Body of pancreas (tissue), 4 donors: ENCODE data around the gene WDPCP. TPM values are rescaled to one million over a fixed set of nuclear protein-coding genes. Genes with fewer than 3 reads are reported as not detected.

Experiments used
- ATAC-seq: fragments of 150-250 bp; one replicate; pipeline ENCODE4 v1.9.1; 2016
- DNase-seq, 4 donors: peaks; one replicate each; pipeline ENCODE4 v3.0.0-alpha.2; 2019
- H3K27ac ChIP-seq, 4 donors: fragments of 200-600 bp; sonication (generic); 1 replicate in 3 of 4; 2 replicates in 1 of 4; pipeline versions ENCODE4 v1.5.1 to v1.6.1; 2016 to 2019; ENCODE audit warnings: mild to moderate bottlenecking in 1 of 4, mixed read lengths in 1 of 4, moderate library complexity in 1 of 4
- H3K27me3 ChIP-seq, 2 donors: fragments of 200-600 bp; sonication (generic); one replicate each; pipeline ENCODE4 v1.6.0; 2016; ENCODE audit warnings: mild to moderate bottlenecking in 1 of 2
- H3K36me3 ChIP-seq, 2 donors: fragments of 200-600 bp; sonication (generic); replicated peaks in 1 of 2; 2 replicates each; pipeline ENCODE4 v1.5.1; 2016; ENCODE audit warnings: low read depth in 2 of 2; ENCODE audit not compliant: insufficient read depth in 1 of 2
- H3K4me1 ChIP-seq: fragments of 200-600 bp; sonication (generic); one replicate; pipeline ENCODE4 v1.6.0; 2016
- H3K4me3 ChIP-seq, 2 donors: fragments of 200-600 bp; sonication (generic); 1 replicate in 1 of 2; 2 replicates in 1 of 2; pipeline ENCODE4 v1.5.1; 2016 to 2019
- H3K9me3 ChIP-seq, 3 donors: fragments of 200-600 bp; sonication (generic); 1 replicate in 2 of 3; 2 replicates in 1 of 3; pipeline ENCODE4 v1.5.1; 2016
- POLR2A ChIP-seq, 3 donors: fragments of 450-650 bp; IDR thresholded peaks; one replicate each; pipeline ENCODE4 v1.6.1; 2016; ENCODE audit warnings: antibody characterized with exemption in 3 of 3, mild to moderate bottlenecking in 2 of 3
- WGBS, 2 donors: methylation state at CpG; one replicate each; pipeline ENCODE4 v1.1.5; 2017; 5-methylcytosine and 5-hydroxymethylcytosine counted together
- intact Hi-C: fragments of 100-400 bp; cut with DNase I; formaldehyde crosslinking; loops from one replicate; pipeline ENCODE4 v1.15.1; 2023
- total RNA-seq, 2 donors: library from RNA; depleted of rRNA; stranded (reverse); fragments of >200 nt; gene quantifications; one replicate each; pipeline ENCODE4 v1.1.0, GENCODE V29; 2016
- TF ChIP-seq, protein P1 (sequence below), 7 experiments: fragments of 450-650 bp in 4 of 7; fragments of 200-600 bp in 3 of 7; sonication (generic) in 3 of 7; IDR thresholded peaks; one replicate each; pipeline ENCODE4 v1.5.1; 2016 to 2019; ENCODE audit warnings: antibody characterized with exemption in 7 of 7

WDPCP gene
- total RNA-seq, 2 donors from 2014 or later: 6.9 to 8.3 TPM

DNA sequence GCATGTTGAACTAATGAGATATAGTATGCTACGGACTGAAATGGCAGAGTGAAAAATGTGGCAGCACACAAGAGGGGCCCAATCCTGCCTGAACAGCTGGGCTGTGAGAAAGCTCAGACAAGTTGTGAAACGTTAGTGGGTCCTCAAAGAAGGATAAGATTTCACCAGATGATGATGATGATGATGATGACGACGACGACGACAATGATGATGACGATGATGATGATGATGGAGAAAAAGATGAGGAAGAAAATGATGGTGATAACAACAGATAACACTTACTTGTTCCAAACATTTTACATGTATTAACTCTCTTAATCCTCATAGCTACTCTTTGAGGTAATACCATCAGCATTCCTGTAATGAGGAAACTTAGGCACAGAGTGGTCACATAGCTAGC, 94.2 kb downstream of the WDPCP start:
- Histone ChIP-seq H3K4me3 (no peak overlapping the region), H3K4me1 (no peaks in the 10 kb centered on the region), H3K36me3 (no peaks in the 10 kb centered on the region), H3K27me3 (no peaks in the 10 kb centered on the region), H3K9me3 (no peaks in the 10 kb centered on the region), H3K27ac (no peak overlapping the region)
- TF ChIP-seq, protein P1, sequence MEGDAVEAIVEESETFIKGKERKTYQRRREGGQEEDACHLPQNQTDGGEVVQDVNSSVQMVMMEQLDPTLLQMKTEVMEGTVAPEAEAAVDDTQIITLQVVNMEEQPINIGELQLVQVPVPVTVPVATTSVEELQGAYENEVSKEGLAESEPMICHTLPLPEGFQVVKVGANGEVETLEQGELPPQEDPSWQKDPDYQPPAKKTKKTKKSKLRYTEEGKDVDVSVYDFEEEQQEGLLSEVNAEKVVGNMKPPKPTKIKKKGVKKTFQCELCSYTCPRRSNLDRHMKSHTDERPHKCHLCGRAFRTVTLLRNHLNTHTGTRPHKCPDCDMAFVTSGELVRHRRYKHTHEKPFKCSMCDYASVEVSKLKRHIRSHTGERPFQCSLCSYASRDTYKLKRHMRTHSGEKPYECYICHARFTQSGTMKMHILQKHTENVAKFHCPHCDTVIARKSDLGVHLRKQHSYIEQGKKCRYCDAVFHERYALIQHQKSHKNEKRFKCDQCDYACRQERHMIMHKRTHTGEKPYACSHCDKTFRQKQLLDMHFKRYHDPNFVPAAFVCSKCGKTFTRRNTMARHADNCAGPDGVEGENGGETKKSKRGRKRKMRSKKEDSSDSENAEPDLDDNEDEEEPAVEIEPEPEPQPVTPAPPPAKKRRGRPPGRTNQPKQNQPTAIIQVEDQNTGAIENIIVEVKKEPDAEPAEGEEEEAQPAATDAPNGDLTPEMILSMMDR (IDR thresholded peaks at IDR 0.05): no peak
- TF ChIP-seq POLR2A (IDR thresholded peaks at IDR 0.05): no peak
- DNase-seq: no peak
- intact Hi-C loops: no loop called here
- ATAC-seq: no peak
- WGBS, 2 donors: 87 to 88% methylated on average over 7 of the region's 7 CpGs

DNA sequence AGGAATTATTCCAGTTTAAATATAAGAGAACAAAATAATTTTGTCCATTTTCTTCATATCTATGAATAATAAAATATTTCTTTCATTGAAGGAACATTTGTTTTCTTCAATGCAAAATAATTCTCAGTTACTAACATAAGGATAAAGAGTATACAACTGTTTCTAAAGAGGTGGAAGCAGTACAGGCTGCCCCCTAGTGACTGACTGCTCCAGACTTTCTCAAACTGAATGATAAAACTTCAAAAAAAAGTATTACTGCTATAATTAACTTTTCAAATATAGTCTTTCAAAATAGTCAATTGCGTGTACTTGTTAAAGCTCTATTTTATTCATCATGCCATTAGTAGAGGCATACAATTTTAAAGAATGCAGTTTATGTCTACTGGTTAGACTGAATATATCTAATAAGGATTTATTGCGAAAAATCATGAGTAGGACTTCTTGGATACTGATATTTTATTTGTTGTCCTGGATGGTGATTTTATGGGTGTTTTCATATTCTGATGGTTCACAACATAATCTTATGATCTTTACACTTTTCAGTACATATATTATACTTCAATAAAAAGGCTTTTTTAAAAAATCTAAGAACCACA, 100.1 kb downstream of the WDPCP start:
- intact Hi-C loops: no loop called here
- Histone ChIP-seq H3K4me3 (no peak overlapping the region), H3K9me3 (no peaks in the 10 kb centered on the region), H3K27ac (no peak overlapping the region), H3K4me1 (no peaks in the 10 kb centered on the region), H3K27me3 (no peaks in the 10 kb centered on the region), H3K36me3 (no peaks in the 10 kb centered on the region)
- no peak for ATAC-seq
- DNase-seq: peak; percentile 26 to 53 (median 31)
- no peak for TF ChIP-seq POLR2A (IDR thresholded peaks at IDR 0.05)
- TF ChIP-seq, protein P1 (IDR thresholded peaks at IDR 0.05): peak; percentile 8 to 64 (median 52)
- 55 to 60% methylated on average over 2 of the region's 2 CpGs for WGBS, 2 donors

- Histone ChIP-seq H3K27ac (no peak overlapping the region), H3K4me1 (no peaks in the 10 kb centered on the region), H3K27me3 (no peaks in the 10 kb centered on the region), H3K9me3 (no peaks in the 10 kb centered on the region), H3K4me3 (no peak overlapping the region), H3K36me3 (no peaks in the 10 kb centered on the region)
- no peak for ATAC-seq
- 69 to 71% methylated on average over 2 of the region's 2 CpGs for WGBS, 2 donors
- intact Hi-C loops: no loop called here
- no peak for DNase-seq
- TF ChIP-seq, protein P1 (IDR thresholded peaks at IDR 0.05): no peak
- TF ChIP-seq POLR2A (IDR thresholded peaks at IDR 0.05): no peak
These were observed 101.4 kb downstream of the WDPCP start for GRCh38 chr2:63486861-63487290.

DNA sequence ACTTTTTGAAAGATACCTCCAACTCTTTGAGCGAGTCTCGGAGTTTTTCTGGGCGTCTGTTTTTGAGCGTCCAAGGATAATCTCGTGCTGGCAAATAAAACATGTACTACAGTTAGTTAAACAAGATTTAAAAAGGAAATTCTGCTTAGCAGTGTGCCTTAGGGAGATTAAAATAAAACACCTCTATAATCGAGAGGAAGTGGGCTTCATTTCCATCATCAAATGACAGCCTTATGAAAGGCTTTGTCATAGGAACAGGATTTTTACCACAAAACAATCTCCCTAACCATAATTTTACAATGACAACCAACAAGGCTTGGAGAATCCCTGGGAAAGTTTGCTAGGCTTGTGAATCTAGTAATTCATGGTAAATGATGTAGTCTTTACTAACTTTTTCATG, 103.4 kb downstream of the WDPCP start:
- TF ChIP-seq, protein P1 (IDR thresholded peaks at IDR 0.05): no peak
- no peak for TF ChIP-seq POLR2A (IDR thresholded peaks at IDR 0.05)
- intact Hi-C loops: no loop called here
- H3K4me3 ChIP-seq: no peak overlapping the region
- H3K27me3 ChIP-seq: no peaks in the 10 kb centered on the region
- DNase-seq (no peak), ATAC-seq (no peak)
- no peaks in the 10 kb centered on the region for H3K9me3 ChIP-seq
- WGBS, 2 donors: 59 to 69% methylated on average over 6 of the region's 6 CpGs
- H3K36me3 ChIP-seq: no peaks in the 10 kb centered on the region
- H3K27ac ChIP-seq: no peak overlapping the region
- H3K4me1 ChIP-seq: no peaks in the 10 kb centered on the region

- WGBS, 2 donors: 37 to 40% methylated on average over 2 of the region's 2 CpGs
- Histone ChIP-seq H3K36me3 (no peaks in the 10 kb centered on the region), H3K4me3 (no peak overlapping the region), H3K9me3 (no peaks in the 10 kb centered on the region), H3K27ac (no peak overlapping the region), H3K27me3 (no peaks in the 10 kb centered on the region), H3K4me1 (no peaks in the 10 kb centered on the region)
- DNase-seq: no peak
- intact Hi-C loops: no loop called here
- TF ChIP-seq POLR2A (IDR thresholded peaks at IDR 0.05): no peak
- TF ChIP-seq, protein P1 (IDR thresholded peaks at IDR 0.05): no peak
- ATAC-seq: no peak
These were observed 103.8 kb downstream of the WDPCP start for GRCh38 chr2:63484481-63484880.
